CD1c-positive myeloid dendritic cell (primary cell): ENCODE data around the gene IGFL1.
"Not testable (repeated sequence)": the region's sequence is repeated elsewhere in the genome, so short reads cannot be mapped to it uniquely, and the experiment has no call there.

ENCODE experiments used
- DNase-seq: peaks from one replicate; pipeline ENCODE4 v3.0.0-alpha.2; 2016; ENCODE audit errors: extremely low spot score

The IGFL1 gene

DNA sequence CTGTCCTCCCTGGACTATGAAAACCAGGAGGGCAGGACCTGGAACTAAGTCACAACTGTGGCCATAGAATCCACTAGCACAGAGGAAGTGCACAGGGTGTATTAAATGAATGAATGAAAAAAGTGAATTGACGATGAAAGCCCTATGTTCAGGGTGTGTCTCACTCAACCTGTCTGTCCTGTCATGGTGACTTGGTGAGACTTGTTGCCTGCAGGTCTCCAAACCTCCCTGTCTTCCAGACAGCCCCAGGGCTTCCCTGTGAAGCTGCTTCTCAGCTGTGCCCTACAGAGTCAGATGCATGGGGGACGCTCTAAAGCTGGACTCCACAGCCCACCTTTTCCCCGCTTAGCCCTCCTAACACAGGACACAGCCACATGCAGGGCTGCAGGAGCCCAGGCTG, 4.8 kb upstream of the IGFL1 start:
- DNase-seq = no peak

DNA sequence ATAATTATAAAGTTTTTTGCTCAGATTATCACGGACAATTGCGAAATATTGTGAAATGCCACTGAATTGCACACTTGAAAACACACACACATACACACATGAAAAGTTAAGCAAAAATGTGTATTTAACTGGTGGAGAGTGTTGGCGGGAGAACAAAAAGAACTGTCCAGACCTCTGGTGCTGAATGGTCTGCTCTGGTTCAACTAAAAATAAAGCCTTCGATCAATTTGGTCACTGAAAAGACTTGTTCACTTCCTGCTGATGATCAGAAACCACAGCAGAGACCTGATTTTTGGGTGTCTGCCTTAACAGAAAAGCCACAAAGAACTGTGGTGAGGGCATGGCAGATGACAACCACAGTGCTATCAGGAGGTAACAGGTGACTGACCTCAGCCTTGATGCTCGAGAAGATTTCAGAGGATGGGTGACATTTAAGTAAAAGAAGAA, 4.0 kb upstream of the IGFL1 start:
- no peak for DNase-seq

GRCh38 chr19:46226438-46226973, 3.0 kb upstream of the IGFL1 start:
- DNase-seq = no peak

DNA sequence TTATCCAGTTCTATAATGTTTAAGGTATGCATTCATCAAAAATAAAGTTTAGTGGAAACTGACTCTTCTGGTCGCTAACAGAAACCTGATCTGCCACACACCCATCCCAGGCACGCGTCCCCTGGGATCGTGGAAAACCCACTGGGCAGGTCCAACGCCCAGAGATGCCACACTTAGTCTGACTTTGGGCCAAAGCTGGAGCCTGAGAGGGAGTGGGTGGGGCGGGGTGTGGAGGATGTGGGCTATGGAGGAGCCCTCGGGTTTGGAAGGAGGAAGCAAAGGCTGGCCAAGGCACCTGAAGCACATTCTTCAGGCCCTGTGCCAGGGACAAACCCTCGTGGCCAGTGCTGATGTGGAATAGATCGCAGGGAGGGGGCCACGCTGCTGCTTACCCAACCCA, 2.5 kb downstream of the IGFL1 start:
- no peak for DNase-seq

DNA sequence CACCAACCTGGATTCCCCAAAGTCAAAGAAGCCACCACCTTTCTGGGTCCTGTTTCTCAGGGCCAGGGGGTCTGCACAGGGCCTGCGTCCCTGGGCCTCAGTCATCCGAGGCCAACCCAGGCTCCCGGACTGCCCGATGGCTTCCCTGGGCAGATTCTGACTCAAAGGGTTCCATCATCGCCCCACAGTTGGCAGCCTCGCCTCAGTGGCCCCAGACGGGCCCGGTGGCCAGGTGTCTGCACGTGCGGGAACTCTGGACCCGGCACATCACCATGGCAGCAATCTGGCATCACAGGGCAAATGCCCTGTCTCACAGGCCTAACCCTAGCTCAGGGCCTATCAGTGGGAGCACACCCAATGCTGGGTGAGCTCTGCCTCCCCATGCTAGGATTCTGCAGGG, 2.9 kb downstream of the IGFL1 start:
- DNase-seq = no peak

GRCh38 chr19:46232938-46233621, 3.5 kb downstream of the IGFL1 start:
- DNase-seq = no peak

- not testable (repeated sequence) for DNase-seq
Measured at GRCh38 chr19:46233871-46234270, 4.3 kb downstream of the IGFL1 start.

GRCh38 chr19:46238141-46238540, 8.6 kb downstream of the IGFL1 start:
- not testable (repeated sequence) for DNase-seq

DNA sequence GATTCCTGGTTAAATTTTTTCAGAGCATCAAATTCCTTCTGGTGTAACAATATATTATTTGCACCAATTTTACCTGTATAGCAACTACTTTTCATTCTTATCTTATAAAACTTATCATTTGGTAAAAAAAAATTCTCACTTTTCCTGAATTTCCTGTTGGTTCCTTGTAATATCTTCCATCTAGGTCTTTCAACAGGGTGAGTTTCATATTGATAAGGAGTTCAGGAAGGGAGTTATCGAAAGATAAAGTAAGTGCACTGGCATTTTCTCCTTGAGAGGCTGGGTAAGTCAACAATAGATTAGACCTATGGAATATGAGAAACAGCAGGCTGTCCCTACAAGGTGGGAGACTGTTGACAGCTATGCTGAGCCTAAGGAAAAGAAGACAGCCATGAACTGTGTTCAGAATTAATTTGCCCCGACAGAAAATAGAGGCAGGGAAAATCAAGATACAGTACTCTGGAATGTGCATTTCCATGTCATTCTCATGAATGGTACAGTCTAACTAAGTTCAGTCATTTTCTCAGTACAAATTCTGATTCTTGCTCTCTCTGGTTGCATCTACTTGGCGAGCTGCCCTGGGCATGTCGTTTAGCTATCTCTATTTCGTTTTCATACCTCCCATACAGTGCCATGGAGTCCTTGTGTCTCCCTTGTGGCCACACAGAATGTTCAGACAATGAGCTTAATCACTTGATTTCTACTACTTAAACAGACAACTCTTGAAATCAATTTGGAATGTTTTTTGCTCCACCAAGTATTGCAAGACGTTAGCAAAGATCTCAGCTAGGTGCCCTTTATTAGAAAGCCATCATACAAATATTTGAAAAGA, 9.9 kb downstream of the IGFL1 start:
- DNase-seq = no peak

- DNase-seq = no peak
Measured at GRCh38 chr19:46240693-46241092, 11.2 kb downstream of the IGFL1 start.

DNA sequence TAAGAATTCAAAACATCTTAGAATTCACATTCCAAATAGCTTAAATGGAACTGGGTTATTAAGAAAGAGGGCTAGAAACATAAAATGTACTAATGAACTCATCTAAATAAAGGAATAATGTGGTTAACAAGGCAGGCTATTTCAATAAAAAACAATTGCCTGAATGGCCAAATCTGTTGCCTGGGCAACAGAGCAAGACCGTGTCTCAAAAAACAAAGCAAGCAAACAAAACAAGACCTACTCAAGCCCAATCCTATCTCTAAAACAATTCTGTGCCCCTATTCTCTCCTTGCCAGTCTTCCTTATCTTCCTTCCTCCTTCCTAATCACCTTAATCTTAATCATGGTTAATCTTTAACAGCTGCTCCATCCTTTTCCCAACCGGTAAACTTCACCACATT, 12.1 kb downstream of the IGFL1 start:
- no peak for DNase-seq

- DNase-seq = not testable (repeated sequence)
Measured at GRCh38 chr19:46243081-46243654, 13.6 kb downstream of the IGFL1 start.

DNA sequence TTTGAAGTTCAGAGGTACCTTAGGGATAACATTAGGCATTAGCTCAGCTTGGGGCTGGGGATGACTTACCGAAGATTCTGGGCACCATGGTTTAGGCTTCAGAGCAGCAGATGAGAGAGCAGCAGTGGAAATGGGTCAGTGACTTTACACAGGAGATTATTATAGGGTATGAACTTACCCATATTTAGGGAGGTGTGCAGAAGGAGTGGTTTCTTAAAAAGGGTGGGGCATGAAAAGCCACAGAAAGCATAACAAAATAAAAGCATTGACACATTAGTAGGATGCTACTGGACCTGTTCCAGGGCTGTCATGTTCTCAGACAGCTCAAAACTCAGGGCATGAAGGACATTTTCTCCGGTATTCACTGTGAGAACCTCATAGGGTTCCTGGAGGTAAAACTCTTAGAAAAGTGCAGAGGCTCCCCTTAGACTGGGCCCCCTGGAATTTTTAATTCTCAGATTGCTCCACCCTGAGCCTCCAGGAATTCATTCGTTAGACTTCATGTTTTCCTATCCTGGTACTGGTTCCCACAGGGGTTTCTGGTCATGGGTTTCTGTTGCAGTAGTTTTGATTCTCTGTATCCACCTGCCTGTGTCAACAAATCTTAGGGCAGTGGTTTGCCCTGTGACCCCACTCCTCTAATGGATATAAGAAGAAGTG, 20.7 kb downstream of the IGFL1 start:
- no peak for DNase-seq

DNA sequence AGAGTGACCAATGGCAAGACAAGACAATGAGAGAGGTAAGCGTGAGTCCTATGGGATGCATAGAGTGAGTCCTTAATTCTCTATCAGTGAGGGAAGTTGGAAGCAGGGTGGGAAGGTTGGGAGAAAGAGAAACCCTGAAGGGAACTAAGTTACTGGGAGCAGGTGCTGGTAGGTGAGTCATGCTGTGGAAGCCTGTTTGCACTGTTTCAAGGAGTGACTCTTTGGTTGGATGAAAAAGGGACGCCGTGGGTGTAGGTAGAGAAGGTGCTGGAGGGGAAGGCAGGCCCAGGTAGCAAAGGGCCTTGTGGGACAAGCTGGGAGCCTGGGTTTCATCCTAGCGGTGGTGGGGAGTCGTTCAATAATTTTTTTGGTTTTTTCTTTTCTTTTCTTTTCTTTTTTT, 21.9 kb downstream of the IGFL1 start:
- DNase-seq = no peak

DNA sequence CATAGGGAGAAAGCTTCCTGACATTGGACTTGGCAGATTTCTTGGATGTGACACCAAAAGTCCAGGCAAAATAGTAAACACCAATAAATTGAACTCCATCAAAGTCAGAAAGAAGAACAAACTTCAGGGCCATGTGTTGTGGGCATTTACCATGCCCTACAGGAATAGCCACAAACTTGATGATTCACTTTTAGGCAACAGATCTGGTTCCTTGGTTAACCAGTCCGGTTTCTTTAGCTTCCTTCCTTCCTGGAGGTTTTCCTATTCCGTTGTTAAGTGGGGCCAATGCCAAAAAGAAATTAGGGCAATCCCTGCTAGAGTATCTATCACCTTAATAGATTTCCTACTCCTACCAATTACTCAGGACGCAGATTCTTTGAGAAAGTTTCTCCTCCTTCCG, 25.2 kb downstream of the IGFL1 start:
- no peak for DNase-seq

DNA sequence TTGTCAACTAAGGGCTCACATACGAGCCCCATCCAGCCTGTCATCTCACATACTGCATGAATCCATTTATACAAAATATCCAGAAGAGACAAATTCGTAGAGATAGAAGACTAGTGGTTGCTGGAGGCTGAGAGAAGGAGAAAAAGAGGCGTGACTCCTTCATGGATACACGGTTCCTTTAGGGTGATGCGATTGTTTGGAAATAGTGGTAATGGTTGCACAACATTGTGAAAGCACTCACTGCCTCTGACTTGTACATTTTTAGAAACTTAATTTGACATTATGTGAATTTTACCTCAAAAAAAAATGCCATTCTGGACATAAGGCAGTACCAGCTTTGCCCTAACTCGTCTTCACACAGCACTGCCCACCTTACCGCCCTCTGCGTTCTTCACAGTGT, 27.3 kb downstream of the IGFL1 start:
- DNase-seq = no peak

DNA sequence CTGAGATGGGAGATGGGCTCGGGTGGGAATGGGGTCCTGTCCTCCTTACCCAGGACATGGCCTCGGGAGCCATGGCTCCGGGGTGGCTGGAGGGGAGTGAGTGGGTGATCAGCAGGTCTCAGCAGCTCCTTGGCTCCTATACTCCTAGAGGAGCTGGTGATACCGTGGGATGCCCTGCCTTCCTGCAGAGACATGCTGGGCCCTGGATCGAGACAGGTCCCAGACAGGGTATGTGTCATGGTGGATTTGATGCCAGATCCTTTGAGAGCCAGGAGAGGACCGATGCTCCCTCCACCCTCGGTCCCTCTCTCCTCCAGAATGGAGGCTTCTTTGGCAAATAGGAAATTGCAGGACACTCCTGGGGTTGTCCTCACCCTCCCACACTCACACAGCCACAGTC, 32.0 kb downstream of the IGFL1 start:
- not testable (repeated sequence) for DNase-seq

- peak; percentile 51 for DNase-seq
Measured at GRCh38 chr19:46262684-46263296, 33.2 kb downstream of the IGFL1 start.

DNA sequence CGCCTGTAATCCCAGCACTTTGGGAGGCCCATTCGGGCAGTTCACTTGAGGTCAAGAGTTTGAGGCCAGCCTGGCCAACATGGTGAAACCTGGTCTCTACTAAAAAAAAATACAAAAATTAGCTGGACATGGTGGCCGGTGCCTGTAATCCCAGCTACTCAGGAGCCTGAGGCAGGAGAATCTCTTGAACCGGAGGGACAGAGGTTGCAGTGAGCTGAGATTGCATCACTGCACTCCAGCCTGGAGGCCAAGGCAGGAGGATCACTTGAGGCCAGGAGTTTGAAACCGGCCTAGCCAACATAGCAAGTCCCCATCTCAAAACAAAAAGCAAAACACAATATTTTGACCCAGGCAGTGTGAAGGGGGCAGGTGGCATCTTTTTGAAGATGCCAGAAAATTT, 35.3 kb downstream of the IGFL1 start:
- not testable (repeated sequence) for DNase-seq

DNA sequence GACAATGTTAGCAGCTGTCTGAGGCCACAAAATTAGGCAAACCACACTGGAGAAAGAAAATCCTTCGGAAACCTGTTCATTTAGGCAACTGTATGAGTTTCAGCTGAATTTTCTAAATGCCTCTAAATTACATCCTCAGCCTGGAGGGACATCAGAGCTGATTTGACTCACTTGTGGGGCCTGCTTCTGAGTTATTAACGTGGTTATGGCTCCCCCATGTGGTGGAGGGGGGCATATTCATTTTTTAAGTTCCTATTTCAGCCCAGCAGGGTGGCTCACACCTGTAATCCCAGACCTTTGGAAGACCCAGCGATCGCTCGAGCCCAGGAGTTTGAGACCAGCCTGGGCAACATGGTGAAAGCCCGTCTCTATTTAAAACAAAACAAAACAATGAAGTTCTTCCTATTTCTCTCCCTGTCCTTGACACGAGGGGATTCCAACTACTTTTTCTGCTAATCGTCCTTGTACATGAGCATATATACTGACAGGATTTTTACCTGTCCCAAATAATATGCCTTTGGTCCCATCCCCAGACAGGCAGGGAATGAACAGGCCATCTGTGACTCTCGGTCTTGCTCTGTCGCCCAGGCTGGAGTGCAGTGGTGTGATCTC, 35.8 kb downstream of the IGFL1 start:
- peak; percentile 83 for DNase-seq

DNA sequence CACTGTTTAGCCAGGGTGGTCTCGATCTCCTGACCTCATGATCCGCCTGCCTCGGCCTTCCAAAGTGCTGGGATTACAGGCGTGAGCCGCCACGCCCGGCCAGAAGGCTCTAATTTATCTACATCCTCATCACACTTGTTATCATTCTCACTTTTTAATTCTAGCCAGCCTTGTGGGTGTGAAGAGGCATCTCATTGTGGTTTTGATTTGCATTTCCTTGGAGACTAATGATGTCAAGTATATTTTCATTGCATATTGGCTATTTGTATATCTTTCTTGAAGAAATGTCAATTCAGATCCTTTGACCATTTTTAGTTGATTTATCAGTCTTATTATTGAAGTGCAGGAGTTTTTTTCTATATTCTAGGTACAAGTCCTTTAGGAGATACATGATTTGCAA, 39.6 kb downstream of the IGFL1 start:
- no peak for DNase-seq
